ENCODE results near the gene KIAA1671. TPM values are rescaled to one million over a fixed set of nuclear protein-coding genes. Genes with fewer than 3 reads are reported as not detected.
A peak's percentile ranks its signal among the peaks of the same experiment; 100 is the strongest.

Gene KIAA1671
- total and polyA plus RNA-seq, 2 of the 4 experiments (the other 2 are of a cell fraction) = 0.02 TPM; not detected in 1

DNA sequence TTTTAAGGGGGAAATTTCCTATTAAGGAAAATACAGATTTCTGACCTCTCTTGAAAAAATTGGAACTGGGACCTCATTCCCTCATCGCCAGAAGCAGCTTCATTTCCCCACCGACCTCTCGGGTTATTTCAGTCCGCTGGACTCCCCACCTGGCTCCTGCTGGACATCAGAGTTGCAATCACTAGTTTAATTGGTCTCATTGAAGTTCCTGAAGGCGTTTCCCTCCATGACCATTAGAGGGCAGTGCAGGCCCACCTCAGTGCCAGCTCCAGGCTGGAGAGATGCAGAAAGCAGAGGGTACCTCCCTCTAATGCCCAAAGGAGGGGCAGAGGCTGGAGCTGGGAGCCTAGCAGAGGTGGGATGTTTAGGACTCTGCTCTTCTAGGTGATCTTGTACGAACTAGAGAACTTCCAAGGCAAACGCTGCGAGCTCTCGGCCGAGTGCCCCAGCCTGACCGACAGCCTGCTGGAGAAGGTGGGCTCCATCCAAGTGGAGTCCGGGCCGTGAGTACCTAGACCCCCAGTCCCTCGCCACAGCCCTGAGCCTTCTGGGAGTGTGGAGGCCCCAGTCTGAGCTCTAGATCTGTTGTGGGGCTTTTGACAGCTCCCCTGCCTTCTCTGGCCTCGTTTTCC is 249.9 kb downstream of the KIAA1671 start:
- BruUV-seq (replicated peaks) = no TSS peak
- Histone ChIP-seq H3K9me1 (ENCODE audit: insufficient read depth, low read length) (no peaks in the 10 kb centered on the region), H2AFZ (replicated peaks; ENCODE audit: low read length, poor library complexity) (no peak overlapping the region), H3K4me1 (ENCODE audit: control insufficient read depth, insufficient read depth, low read length) (no peaks in the 10 kb centered on the region), H2BK5ac (ENCODE audit: low read depth, low read length, poor library complexity, severe bottlenecking) (no peak overlapping the region), H2BK120ac (ENCODE audit: low read depth, low read length) (no peak overlapping the region), H3K79me1 (ENCODE audit: low read depth in 1 of 2, low read length in 2 of 2) (no peaks in the 10 kb centered on the region), H3K4me3 (ENCODE audit: insufficient read depth, low read depth, low read length) (no peak overlapping the region), H3K56ac (ENCODE audit: extremely low read depth, insufficient read depth, low read length) (no peak overlapping the region), H4K8ac (ENCODE audit: low read depth in 2 of 2, low read length in 2 of 2) (no peak overlapping the region), H4K20me1 (ENCODE audit: insufficient read depth, low read length) (no peaks in the 10 kb centered on the region), H3K18ac (ENCODE audit: low read depth, low read length) (no peak overlapping the region), H3K9ac (ENCODE audit: low read depth, low read length) (no peak overlapping the region), H3K4me2 (ENCODE audit: low read depth, low read length) (no peak overlapping the region), H3K4ac (ENCODE audit: low read depth, low read length) (no peak overlapping the region), H4K91ac (ENCODE audit: insufficient read depth, low read depth, low read length) (no peak overlapping the region), H3K36me3 (ENCODE audit: control insufficient read depth, insufficient read depth, low read length) (no peaks in the 10 kb centered on the region), H3K14ac (replicated peaks; ENCODE audit: low read depth, low read length) (no peak overlapping the region), H2BK15ac (ENCODE audit: low read depth, low read length) (no peak overlapping the region), H3K27me3 (ENCODE audit: control insufficient read depth, insufficient read depth, low read length) (no peaks in the 10 kb centered on the region), H3K27ac (ENCODE audit: insufficient read depth, low read length) (no peak overlapping the region), H2AK9ac (replicated peaks; ENCODE audit: low read depth, low read length, poor library complexity) (no peak overlapping the region), H3K23ac (ENCODE audit: low read depth, low read length) (no peak overlapping the region), H3K9me3 (ENCODE audit: control insufficient read depth, insufficient read depth, low read length) (no peaks in the 10 kb centered on the region), H4K5ac (ENCODE audit: low read depth, low read length) (no peak overlapping the region), H2BK20ac (ENCODE audit: low read depth, low read length) (no peak overlapping the region), H2AK5ac (ENCODE audit: low read depth, low read length) (no peak overlapping the region)
- TF ChIP-seq RAD21 (IDR thresholded peaks at IDR 0.05; ENCODE audit: low read length) = peak; percentile 72
- peak; percentile 32; the same call in 1 of the 2 replicates for TF ChIP-seq SMC3 (IDR thresholded peaks at IDR 0.05; ENCODE audit: low read depth, low read length)
- no peak for TF ChIP-seq FOS (IDR thresholded peaks at IDR 0.05; ENCODE audit: low read depth, low read length)
- peak; percentile 83 for TF ChIP-seq CTCF (conservative IDR thresholded peaks at IDR 0.05; ENCODE audit: low read depth, low read length)
- no peak for TF ChIP-seq CHD1 (IDR thresholded peaks at IDR 0.05; ENCODE audit: low read depth, low read length)
- 37% methylated on average over 7 of the region's 15 CpGs; no CpG with 5 or more reads in 1 of the 2 experiments for WGBS, 2 experiments (ENCODE audit: extremely low coverage in 2 of 2, insufficient read length in 1 of 2)
- ChIA-PET POLR2A (ENCODE audit: unreplicated experiment) (no interaction called here), CTCF (interaction anchor here (0.5 kb wide), 1 partner anchor 379 kb away, joined by 5 read pairs; no protein-coding TSS in a partner anchor)
- DNase-seq = peak; percentile 43
- dilution Hi-C loops (cut with HindIII; ENCODE audit: low sequenced_read_pairs, unreplicated experiment) (no loop called here), intact Hi-C loops (cut with micrococcal nuclease) (loop anchor here (1.0 to 5.0 kb wide), 6 partner anchors 245 to 1158 kb away; no protein-coding TSS in a partner anchor), in situ Hi-C loops (cut with MboI; ENCODE audit: low sequenced_read_pairs) (no loop called here)
- ATAC-seq (ENCODE audit: low read depth) = peak; percentile 97
